Central memory CD8-positive, alpha-beta T cell (primary cell): ENCODE results near the gene NR1H4.

Experiments
- ATAC-seq: fragments of 150-1000 bp; cut with Tn5 transposase; replicated peaks from 2 replicates; pipeline ENCODE4 v1.10.0; 2022; ENCODE audit warnings: mild to moderate bottlenecking, moderate FRiP score, moderate number of reproducible peaks; ENCODE audit not compliant: poor library complexity, severe bottlenecking; ENCODE audit errors: extremely low read depth
- DNase-seq, 2 donors: peaks; one replicate each; pipeline ENCODE4 v3.0.0; 2021; ENCODE audit warnings: low spot score in 2 of 2
- H3K27ac Mint-ChIP-seq: one replicate; pipeline ENCODE4 v1.8.0; 2022; ENCODE audit warnings: low read depth, mild to moderate bottlenecking, moderate library complexity, mixed read lengths
- H3K27me3 Mint-ChIP-seq: one replicate; pipeline ENCODE4 v1.8.0; 2022; ENCODE audit warnings: mixed read lengths
- H3K36me3 Mint-ChIP-seq: one replicate; pipeline ENCODE4 v1.8.0; 2022; ENCODE audit warnings: mild to moderate bottlenecking, moderate library complexity, mixed read lengths; ENCODE audit not compliant: insufficient read depth
- H3K4me1 Mint-ChIP-seq: one replicate; pipeline ENCODE4 v1.8.0; 2022; ENCODE audit warnings: mixed read lengths
- H3K4me3 Mint-ChIP-seq: one replicate; pipeline ENCODE4 v1.8.0; 2022; ENCODE audit warnings: mild to moderate bottlenecking, moderate library complexity, mixed read lengths
- H3K9me3 Mint-ChIP-seq: one replicate; pipeline ENCODE4 v1.8.0; 2022; ENCODE audit warnings: mixed read lengths

NR1H4 gene

GRCh38 chr12:100565987-100566545 is 92.4 kb downstream of the NR1H4 start:
- Mint-ChIP-seq H3K36me3 (no peaks in the 10 kb centered on the region), H3K4me1 (no peaks in the 10 kb centered on the region), H3K27me3 (peaks cover 32% of the 10 kb centered on the region), H3K27ac (no peak overlapping the region), H3K4me3 (no peak overlapping the region), H3K9me3 (no peaks in the 10 kb centered on the region)
- no peak for ATAC-seq
- no peak for DNase-seq

- H3K4me3 Mint-ChIP-seq, result no peak overlapping the region
- peaks cover 42% of the 10 kb centered on the region for H3K27me3 Mint-ChIP-seq
- H3K27ac Mint-ChIP-seq, result no peak overlapping the region
- ATAC-seq (no peak), DNase-seq (no peak)
- H3K4me1 Mint-ChIP-seq, result no peaks in the 10 kb centered on the region
- no peaks in the 10 kb centered on the region for H3K9me3 Mint-ChIP-seq
- H3K36me3 Mint-ChIP-seq, result no peaks in the 10 kb centered on the region
Observed at GRCh38 chr12:100566887-100567637, 93.4 kb downstream of the NR1H4 start.

- DNase-seq (no peak), ATAC-seq (no peak)
- Mint-ChIP-seq H3K27ac (no peak overlapping the region), H3K27me3 (peaks cover 46% of the 10 kb centered on the region), H3K9me3 (no peaks in the 10 kb centered on the region), H3K4me3 (no peak overlapping the region), H3K4me1 (no peaks in the 10 kb centered on the region), H3K36me3 (no peaks in the 10 kb centered on the region)
Observed at GRCh38 chr12:100567945-100568344, 94.3 kb downstream of the NR1H4 start.

GRCh38 chr12:100572184-100572583 is 98.5 kb downstream of the NR1H4 start:
- Mint-ChIP-seq H3K36me3 (peaks cover 2% of the 10 kb centered on the region), H3K4me1 (peaks cover 10% of the 10 kb centered on the region), H3K4me3 (peak overlapping the region; percentile 19), H3K27ac (no peak overlapping the region), H3K9me3 (no peaks in the 10 kb centered on the region), H3K27me3 (peaks cover 40% of the 10 kb centered on the region)
- DNase-seq (no peak), ATAC-seq (no peak)

GRCh38 chr12:100573292-100574186 is 99.9 kb downstream of the NR1H4 start, which contains the start of gene GAS2L3:
TSS of gene GAS2L3 (plus strand) at chr12:100573684. CDS start at chr12:100594905, 21,221 bp downstream.
- DNase-seq (peak in 1 of 2 donors; percentile 29), ATAC-seq (peak; percentile 32)
- peaks cover 10% of the 10 kb centered on the region for H3K4me1 Mint-ChIP-seq
- peaks cover 36% of the 10 kb centered on the region for H3K27me3 Mint-ChIP-seq
- H3K36me3 Mint-ChIP-seq, result peaks cover 2% of the 10 kb centered on the region
- H3K4me3 Mint-ChIP-seq, result peak within 1 kb of the TSS; percentile 80
- no peak within 1 kb of the TSS for H3K27ac Mint-ChIP-seq
- H3K9me3 Mint-ChIP-seq, result no peaks in the 10 kb centered on the region

GRCh38 chr12:100574187-100575074 is 100.8 kb downstream of the NR1H4 start:
- H3K9me3 Mint-ChIP-seq, result no peaks in the 10 kb centered on the region
- peak overlapping the region; percentile 80 for H3K4me3 Mint-ChIP-seq
- DNase-seq (no peak), ATAC-seq (no peak)
- peaks cover 29% of the 10 kb centered on the region for H3K27me3 Mint-ChIP-seq
- no peak overlapping the region for H3K27ac Mint-ChIP-seq
- peaks cover 10% of the 10 kb centered on the region for H3K4me1 Mint-ChIP-seq
- peaks cover 4% of the 10 kb centered on the region for H3K36me3 Mint-ChIP-seq

- Mint-ChIP-seq H3K4me1 (peaks cover 10% of the 10 kb centered on the region), H3K36me3 (peaks cover 4% of the 10 kb centered on the region), H3K27me3 (peaks cover 19% of the 10 kb centered on the region), H3K27ac (no peak overlapping the region), H3K9me3 (no peaks in the 10 kb centered on the region), H3K4me3 (no peak overlapping the region)
- no peak for ATAC-seq
- DNase-seq, result no peak
Observed at GRCh38 chr12:100576331-100577036, 102.8 kb downstream of the NR1H4 start.

GRCh38 chr12:100578923-100579322 is 105.3 kb downstream of the NR1H4 start:
- peaks cover 2% of the 10 kb centered on the region for H3K36me3 Mint-ChIP-seq
- no peak overlapping the region for H3K27ac Mint-ChIP-seq
- peaks cover 6% of the 10 kb centered on the region for H3K4me1 Mint-ChIP-seq
- ATAC-seq, result no peak
- H3K4me3 Mint-ChIP-seq, result no peak overlapping the region
- no peaks in the 10 kb centered on the region for H3K9me3 Mint-ChIP-seq
- H3K27me3 Mint-ChIP-seq, result peaks cover 17% of the 10 kb centered on the region
- DNase-seq, result no peak

GRCh38 chr12:100579844-100580243 is 106.2 kb downstream of the NR1H4 start:
- Mint-ChIP-seq H3K27me3 (peaks cover 11% of the 10 kb centered on the region), H3K27ac (no peak overlapping the region), H3K36me3 (peaks cover 2% of the 10 kb centered on the region), H3K4me3 (no peak overlapping the region), H3K9me3 (no peaks in the 10 kb centered on the region), H3K4me1 (no peaks in the 10 kb centered on the region)
- DNase-seq, result no peak
- ATAC-seq, result no peak

GRCh38 chr12:100584256-100584655 is 110.6 kb downstream of the NR1H4 start:
- Mint-ChIP-seq H3K9me3 (peaks cover 25% of the 10 kb centered on the region), H3K27ac (no peak overlapping the region), H3K36me3 (no peaks in the 10 kb centered on the region), H3K4me3 (no peak overlapping the region), H3K4me1 (no peaks in the 10 kb centered on the region), H3K27me3 (peaks cover 24% of the 10 kb centered on the region)
- DNase-seq, result no peak
- ATAC-seq, result no peak

- no peaks in the 10 kb centered on the region for H3K27me3 Mint-ChIP-seq
- H3K9me3 Mint-ChIP-seq, result peaks cover 13% of the 10 kb centered on the region
- H3K36me3 Mint-ChIP-seq, result no peaks in the 10 kb centered on the region
- H3K27ac Mint-ChIP-seq, result no peak overlapping the region
- no peak overlapping the region for H3K4me3 Mint-ChIP-seq
- no peaks in the 10 kb centered on the region for H3K4me1 Mint-ChIP-seq
- no peak for ATAC-seq
- DNase-seq, result no peak
Observed at GRCh38 chr12:100591979-100592378, 118.3 kb downstream of the NR1H4 start.
